AG08396 (cell line): ENCODE results near the gene PARVG.

Experiments
- DNase-seq: peaks from one replicate; pipeline ENCODE4 v3.0.0; 2012; ENCODE audit warnings: low spot score, mixed read lengths

PARVG gene

DNA sequence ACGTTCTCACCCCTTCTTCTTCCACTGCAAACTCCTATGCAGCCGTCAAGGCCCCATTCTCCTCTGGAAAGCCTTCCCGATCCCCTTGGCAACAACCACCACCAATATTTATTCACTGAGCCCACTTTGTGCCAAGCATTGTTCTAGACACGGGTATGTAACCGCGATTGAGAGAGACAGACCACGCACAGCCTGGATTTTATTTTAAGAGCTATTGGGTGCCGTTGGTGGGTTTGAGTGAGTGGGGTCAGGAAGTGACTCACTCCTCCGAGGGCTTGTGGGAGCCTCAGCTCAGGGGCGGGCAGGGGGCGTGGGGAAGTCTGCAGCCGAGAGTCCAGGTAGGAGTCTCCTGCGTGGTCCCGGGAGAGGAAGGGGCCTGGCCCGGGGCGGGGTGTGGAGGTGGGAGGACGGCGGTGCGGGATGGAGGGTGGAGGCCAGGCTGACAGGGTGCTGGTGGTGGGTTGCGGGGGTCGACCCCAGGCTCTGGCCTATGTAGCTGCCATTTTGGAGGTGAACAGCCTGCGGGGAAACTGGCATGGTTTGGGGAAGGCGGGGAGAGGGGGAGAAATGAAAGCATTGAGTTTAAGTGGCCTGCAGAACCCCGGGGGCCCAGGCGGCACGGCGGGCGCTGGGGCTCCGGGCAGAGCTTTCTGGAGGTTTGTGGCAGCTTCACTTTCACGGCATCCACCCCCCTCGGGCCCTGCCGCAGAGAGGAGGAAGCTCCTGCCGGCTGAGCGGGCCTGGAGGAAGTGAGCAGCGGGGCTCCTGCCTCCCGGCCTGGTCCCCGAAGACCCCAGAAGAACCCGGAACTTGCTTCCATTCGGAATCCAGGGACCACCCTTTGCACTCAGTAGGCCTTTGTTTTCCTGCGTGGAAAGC is 547 bp downstream of the PARVG start:
- no peak for DNase-seq

DNA sequence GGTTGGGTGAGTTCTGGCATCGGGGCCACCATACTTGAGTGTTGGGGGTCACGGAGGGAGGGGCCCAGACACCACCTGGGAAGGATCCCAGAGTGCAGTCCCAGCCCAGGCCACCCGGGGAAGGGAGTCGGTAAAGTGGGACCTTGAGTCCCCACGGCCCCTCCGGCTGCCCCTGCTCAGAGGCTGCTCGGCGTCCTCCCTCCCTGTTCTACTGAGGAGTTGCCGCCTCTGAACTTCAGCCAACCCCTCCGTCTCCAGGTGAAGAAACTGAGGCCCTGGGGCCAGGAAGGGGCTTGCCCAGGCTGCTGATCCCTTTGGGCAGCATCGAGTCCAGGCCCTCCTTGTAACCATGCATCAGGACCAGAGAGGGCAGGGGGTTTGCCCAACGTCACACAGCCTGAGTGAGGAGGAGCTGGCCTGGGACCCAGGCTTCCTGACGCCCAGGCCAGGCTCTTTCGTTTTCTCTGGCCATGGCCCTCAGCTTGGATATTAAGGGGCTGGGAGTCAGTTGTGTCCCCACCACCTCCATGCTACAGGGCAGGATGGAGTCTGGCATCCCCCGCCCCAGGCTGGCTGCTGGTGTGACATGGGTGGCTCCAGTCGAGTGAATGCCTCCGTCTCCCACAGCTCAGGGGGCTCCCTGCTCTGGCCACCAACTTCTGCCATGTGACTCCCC is 1.3 kb downstream of the PARVG start:
- no peak for DNase-seq

DNA sequence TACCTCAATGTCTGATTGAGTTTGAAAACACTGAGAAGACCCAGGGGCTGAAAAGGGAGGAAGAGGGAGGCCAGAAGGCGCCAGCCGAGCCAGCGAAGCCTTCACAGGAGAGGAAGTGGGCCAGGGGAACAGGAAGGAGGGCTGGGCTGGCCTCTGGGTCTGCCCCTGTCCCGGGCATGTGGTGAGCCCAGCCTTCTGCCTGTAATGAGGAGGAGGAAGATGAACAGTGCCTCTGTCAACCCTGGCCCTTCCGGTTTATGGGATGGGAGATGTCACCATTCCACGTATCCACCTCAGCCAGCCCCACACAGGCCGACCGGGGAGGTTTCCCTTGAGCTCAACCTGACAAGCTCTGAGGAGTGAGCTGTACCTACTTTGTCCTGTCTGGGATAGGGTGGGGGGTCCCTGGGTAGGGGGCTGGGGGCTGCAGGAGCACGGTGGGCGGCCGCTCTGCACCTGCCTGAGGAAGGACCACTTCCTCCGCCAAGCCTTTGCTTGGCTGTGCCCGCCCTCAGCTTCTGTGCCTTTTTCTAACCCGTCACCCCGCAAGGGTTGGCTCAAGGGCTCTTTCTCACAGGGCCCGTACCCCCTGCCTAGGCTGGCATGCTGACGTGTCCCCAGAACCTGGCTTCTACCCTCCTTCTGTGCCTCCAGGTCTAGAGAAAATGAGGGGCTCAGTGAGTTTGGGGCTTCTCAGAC is 2.0 kb downstream of the PARVG start:
- no peak for DNase-seq

DNA sequence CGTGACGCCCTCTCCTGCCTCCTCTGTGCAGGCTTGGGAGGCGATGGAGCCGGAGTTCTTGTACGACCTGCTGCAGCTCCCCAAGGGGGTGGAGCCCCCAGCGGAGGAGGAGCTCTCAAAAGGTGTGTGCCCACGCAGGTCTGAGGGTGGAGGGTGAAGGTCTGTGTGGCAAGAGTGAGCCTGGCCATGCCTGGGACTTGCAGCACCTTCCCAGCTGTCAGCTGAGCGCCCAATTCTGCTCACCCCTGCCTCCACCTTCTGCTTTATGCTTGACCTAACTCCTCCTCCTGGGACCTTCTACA is 2.5 kb downstream of the PARVG start:
- DNase-seq = no peak

DNA sequence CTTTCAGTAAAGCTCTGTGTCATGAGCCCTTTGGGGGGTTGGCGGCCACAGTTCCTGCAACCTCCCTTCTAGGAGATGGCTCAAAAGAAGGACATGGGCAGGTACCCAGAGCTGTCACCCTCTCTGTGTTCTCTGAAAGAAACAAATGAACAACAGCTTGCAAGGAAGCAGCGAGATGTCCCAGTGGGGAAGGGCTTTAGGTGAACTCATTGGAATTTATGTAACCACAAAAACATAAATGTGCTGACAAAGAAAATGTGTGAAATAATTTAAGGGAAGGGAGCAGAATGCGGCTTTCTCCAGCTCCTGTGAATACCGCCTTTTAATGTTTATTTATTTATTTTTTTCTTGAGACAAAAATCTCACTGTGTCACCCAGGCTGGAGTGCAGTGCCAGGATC is 3.3 kb downstream of the PARVG start:
- DNase-seq = no peak

DNA sequence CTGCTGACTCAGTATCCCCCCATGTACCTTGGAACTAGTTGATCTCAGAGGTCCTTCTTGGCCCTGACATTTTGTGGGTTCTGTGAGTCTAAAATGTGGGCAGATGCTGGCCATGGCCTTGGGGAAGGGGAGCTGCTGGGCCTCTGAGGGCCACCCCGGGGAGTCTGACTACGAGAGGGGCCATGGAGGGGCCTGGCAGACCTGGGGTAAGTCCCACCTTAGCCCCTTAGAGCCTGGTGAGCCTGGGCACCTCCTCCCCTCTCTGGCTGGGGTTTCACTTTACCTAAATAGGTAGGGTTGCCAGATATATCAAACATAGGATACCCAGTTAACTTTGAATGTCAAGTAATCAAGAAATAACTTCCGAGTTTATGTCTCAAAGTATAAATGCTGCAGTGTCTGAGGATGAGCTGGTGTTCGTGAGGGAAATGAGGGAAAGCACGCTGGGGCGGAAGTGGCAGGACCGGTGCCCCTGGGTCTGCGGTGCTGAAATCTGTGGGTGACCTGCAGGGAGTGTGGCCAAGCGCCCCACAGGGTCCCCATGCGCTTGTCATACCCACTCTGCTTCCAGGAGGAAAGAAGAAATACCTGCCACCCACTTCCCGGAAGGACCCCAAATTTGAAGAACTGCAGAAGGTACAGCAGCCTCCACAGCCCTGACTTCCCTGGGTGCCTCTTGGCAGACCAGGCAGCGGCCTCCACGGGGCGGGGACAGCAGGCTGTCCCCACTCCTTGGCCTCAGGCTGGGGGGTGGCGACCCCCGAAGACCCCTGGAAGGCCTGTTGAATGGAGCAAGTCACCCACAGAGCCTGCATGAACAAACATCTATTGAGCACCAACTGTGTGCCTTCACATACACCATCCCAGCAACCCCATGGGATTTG is 4.8 kb downstream of the PARVG start:
- no peak for DNase-seq

DNA sequence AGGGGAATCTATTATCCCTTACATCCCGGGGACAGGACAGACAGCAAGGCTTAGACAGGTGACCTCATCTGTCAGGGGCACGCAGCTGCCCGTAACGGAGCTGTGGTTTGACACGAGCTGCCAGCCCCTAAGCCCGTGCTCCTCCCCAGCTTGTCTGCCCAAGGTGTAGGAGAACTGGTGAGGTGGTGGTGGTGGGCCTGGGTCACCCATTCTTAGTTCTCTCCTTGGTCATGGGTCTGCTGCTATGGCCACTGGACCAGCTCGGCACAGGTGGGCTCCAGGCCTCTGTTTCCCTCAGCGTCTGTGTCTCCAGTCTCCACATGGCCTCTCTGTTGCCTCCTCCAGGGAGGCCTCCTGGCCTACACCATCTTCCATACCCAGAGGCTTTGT is 5.4 kb downstream of the PARVG start:
- no peak for DNase-seq

DNA sequence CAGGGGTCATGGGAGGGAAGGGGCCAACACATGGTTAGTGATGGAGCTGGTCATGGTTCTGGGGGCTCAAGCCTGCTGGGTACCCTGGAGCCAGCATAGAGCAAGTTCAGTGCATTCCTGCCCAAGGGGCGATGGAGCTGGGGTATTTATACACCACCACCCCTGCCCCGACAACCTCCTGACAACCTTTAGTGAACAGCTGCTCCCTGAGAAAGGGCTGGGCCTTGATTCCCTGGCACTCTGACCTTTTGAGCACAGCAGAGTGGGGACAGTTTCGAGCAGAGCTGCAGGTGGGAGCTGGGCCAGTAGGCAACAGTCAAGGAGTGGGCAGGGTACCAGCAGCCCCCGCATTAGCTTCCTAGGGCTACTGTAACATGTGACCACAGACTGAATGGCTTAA is 6.0 kb downstream of the PARVG start:
- DNase-seq = no peak

DNA sequence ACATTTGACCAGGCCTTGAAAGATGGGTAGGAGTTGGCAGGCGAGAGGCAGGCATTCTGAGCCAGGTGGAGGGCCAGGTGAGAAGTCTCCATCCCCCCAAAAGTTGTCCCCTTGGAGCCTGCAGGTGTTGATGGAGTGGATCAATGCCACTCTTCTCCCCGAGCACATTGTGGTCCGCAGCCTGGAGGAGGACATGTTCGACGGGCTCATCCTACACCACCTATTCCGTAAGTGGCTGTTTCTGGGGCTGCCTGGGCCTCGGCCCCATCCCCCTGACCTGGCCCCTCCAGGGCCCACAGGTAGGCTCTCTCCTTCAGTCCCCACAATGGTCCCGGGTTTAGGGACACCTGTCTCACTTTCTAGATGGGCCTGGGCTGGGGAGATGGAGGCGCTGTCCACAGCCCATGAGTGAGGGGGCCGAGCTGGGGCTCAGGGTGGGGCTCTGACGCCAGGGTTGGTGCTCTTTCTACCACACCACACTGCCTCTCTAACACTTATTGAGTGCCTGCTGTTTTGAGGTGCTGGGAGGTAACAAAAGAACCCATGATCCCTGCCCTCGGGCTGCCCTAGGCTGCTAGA is 7.0 kb downstream of the PARVG start:
- DNase-seq = no peak

DNA sequence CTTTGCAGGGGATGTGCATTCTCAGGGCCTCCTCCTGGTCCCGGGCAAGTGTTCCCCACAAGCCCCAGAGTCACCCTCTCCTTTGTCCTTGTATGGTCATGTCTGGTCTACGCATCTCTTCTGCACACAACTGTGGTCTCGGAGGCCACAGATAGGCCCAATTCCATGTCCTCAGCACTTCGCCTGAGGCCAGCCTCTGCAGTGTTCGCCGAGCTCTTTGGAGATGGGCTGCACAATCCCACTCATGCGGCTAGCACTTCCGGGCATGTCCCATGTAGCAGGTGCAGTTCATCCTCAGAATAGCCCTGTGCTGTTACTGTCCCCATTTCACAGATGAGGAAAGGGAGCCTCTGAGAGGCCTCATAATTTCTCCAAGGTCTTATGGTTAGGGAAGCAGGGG is 7.6 kb downstream of the PARVG start:
- DNase-seq = no peak

DNA sequence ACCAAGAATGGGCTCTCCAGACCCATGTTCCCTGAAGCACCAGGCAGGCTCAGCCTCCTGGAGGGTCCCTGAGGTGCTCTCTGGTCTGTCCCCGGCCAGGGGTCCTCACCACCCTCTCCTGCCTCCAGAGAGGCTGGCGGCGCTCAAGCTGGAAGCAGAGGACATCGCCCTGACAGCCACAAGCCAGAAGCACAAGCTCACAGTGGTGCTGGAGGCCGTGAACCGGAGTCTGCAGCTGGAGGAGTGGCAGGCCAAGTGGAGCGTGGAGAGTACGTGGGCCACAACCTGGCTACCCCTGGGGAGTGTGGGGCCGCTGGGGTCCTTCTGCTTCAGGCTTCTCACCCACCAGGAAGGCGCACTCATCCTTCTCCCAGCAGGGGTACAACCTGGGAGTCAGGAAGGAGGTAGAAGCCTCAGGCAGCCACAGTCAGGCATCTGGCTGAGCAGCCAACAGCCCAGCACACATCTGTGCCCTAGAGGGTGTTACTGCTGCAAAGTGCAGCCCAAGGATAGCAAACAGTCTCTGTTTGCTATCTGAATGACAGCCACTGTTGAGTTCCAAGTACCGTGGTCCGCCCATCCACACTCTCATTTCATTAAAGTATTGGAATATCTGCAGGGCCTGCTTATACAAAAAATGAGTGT is 8.4 kb downstream of the PARVG start:
- no peak for DNase-seq

DNA sequence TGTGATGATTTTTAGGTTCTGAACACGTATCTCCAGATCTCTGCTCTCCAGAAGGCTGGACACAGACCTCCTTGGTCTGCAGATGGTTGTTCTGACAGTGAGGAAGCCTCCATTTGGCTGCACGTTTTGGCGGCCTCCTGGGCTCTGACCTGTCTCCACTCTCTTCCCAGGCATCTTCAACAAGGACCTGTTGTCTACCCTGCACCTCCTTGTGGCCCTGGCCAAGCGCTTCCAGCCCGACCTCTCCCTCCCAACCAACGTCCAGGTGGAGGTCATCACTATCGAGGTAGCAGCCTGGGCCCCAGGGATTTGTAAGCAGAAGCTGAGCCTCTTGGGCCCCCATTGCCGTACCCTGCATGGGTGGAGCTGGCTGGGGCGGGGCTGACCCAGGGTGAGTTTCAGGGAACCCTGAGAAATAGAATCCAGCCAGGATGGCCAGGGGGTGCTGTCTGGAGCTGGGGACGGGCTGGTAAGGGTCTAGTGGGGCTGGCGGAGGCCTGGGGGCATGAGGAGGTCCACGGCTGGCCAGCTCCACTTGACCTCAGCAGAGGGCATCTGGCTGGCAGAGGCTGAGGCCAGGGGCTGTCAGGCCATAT is 9.8 kb downstream of the PARVG start:
- no peak for DNase-seq

DNA sequence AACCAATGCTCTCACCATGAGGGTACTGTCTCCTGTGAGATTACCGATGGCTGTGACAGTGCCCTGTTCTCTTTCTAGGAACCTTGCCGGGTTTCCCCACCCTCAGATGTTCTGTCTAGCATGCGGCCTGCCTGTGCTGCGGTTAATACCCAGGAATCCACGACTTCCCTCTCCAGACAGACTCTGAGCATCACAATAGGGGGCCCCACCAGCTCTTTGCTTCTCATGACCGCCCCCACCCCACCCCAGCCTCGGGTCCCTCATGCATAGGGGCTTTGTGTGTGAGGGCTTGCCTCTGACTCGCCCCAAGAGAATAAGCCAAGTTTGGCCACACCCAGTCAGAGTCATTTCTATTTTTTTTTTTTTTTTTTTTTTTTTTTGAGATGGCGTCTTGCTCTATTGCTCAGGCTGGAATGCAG is 10.3 kb downstream of the PARVG start:
- DNase-seq = no peak

DNA sequence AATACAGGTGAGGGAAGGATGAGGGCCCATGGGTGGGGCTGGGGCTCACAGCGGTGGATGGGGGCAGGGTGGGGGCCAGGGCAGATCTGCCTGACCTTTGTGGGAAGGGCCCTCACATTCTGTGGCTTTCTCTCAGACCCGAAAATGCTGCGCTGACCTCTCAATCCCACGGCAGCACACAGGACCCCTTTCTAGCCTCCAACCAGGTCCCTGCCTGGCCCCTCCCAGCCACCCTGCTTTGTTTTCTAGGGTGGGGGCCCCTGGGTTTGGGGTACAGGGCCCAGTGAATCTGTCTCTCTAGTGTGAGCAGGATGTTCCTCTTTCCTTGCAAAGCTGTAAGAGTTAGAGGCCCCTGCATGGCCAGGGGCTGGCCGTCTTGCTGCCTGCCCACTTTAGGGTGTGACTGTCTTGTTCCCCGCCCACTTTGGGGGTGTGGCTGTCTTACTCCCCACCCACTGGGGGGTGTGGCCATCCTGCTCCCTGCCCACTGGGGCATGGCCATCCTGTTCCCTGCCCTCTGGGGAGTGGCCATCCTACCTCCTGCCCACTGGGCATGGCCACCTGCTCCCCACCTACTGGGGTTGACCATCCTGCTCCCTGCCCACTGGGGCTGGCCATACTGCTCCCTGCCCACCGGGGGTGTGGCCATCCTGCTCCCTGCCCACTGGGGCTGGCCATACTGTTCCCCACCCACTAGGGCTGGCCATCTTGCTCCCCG is 11.5 kb downstream of the PARVG start:
- DNase-seq = no peak

DNA sequence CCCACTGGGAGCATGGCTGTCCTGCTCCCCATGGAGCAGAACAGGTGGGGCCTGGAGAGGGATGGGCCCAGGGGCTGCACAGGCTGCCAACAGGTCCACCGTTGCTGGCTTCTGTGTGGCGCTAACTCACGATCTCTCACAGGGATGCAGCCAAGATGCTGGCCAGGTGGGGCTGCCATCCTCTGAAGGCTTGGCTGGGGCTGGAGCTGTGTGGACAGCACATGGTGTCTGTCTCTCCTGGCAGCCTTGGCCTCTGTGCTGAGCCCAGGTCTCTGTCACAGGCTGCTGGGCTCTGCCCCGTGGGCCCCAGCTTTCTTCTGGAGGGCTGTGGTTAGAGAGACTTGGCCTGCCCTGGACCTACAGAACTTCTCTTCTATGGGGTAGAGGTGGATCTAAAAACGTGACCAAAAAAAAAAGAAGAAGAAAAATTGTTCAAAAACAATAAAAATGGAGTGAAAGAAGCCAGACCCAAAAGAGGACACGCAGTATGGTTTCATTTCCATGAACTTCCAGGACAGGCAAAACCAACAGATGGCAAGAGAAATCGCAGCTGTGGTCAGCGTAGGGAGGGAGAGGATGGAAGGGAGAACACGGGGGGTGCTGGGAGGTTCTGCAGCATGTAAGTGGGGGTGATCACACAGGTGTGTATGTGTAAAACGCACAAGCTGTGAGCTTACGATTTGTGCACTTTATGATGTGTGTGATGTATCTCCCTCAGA is 12.2 kb downstream of the PARVG start:
- no peak for DNase-seq

DNA sequence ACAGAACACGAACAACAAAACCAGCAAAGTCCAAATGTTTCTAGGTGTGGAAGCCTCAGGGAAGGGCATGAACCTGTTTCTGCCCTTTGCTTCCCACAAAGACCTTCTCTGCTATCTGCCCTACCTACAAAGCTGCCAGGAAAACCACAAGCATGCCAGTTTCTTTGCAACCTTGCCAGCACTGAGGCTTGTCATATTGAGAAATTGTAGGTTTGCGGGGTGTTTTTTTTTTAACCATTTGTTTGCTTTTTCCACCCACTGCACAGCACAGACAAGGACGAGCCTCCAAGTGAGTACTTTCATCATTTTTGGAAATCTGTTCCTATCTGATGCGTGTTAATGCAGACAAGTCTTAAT is 12.8 kb downstream of the PARVG start:
- no peak for DNase-seq

DNA sequence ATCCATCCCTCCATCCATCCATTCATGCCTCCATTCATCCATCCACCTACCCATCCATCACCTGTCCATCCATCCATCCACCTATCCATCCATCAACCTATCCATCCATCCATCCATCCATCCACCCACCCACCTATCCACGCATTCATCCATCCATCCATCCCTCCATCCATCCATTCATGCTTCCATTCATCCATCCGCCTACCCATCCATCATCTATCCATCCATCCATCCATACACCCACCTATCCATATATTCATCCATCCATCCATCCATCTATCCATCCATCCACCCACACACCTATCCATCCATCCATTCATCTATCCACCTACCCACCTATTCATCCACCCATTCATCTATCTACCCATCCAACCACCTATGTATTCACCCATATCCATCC is 13.8 kb downstream of the PARVG start:
- DNase-seq = no peak

DNA sequence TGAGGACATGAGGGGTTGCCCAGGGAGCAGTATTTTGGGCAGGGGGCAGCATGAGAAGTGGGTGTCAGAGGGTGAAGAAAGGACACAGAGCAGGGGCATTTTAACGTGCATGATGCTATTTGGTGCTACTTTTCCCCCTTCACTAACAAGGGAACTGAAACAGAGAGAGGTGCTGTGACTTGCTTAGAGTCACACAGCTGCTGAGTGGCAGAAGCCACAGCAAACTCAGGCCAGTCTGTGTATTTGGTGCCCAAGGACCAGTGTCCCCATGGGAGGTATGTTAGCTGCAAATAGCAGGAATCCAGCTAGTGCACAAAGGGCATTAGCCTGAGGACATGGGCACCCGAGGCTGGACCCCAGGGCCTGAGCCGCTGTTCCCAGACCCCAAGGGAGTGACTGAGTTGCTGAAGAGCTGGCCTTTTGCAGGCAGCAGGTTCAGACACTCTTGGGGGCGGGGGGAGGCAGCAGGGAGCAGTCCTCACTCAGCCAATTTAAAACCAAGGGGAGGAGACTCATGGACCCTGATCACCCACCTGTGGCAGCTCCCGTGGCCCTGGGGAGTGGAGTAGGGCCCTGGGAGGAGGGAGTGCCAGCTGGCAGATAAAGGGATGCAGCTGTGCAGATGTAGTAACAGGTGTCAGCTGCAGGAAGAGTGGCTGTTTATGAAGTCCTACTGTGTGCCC is 14.6 kb downstream of the PARVG start:
- DNase-seq = no peak

DNA sequence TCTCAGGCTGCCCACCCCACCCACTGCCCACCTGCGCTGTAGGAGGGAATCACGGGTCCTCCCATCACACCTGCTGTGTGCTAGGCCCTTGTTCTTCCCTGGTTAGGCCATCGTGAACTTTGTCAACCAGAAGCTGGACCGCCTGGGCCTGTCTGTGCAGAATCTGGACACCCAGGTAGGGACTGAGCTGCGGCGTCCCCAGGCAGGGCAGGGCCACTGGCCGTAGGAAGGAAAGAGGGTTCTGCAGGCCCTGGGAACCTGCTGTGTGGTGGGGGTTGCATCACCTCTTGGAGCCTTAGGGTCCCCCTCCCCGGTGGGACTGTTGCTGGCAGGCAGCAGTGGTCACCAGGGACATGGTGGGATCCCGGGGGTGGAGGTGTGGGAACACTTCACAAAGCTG is 15.5 kb downstream of the PARVG start:
- no peak for DNase-seq
